ENCODE results near the gene ELMO2.

The ELMO2 gene

GRCh38 chr20:46366826-46367225 lies 39.6 kb downstream of the ELMO2 start:
- DNase-seq: no peak

- no peak for DNase-seq
Measured at GRCh38 chr20:46365487-46366220, 40.8 kb downstream of the ELMO2 start.

GRCh38 chr20:46364670-46365486 lies 41.5 kb downstream of the ELMO2 start:
- no peak for DNase-seq

GRCh38 chr20:46363874-46364669 lies 42.3 kb downstream of the ELMO2 start:
- peak; percentile 61 for DNase-seq

- no peak for DNase-seq
Measured at GRCh38 chr20:46362921-46363867, 43.2 kb downstream of the ELMO2 start.

- DNase-seq: no peak
Measured at GRCh38 chr20:46361811-46362210, 44.6 kb downstream of the ELMO2 start.

- DNase-seq: no peak
Measured at GRCh38 chr20:46361381-46361780, 45.0 kb downstream of the ELMO2 start.

GRCh38 chr20:46359233-46359751 lies 47.1 kb downstream of the ELMO2 start:
- DNase-seq: no peak

- DNase-seq: no peak
Measured at GRCh38 chr20:46358346-46359058, 47.9 kb downstream of the ELMO2 start.

- no peak for DNase-seq
Measured at GRCh38 chr20:46357030-46357514, 49.3 kb downstream of the ELMO2 start.

GRCh38 chr20:46356195-46357029 lies 50.0 kb downstream of the ELMO2 start:
- no peak for DNase-seq

- no peak for DNase-seq
Measured at GRCh38 chr20:46355778-46356177, 50.6 kb downstream of the ELMO2 start.

GRCh38 chr20:46354920-46355654 lies 51.3 kb downstream of the ELMO2 start:
- no peak for DNase-seq

GRCh38 chr20:46354207-46354555 lies 52.2 kb downstream of the ELMO2 start:
- no peak for DNase-seq

GRCh38 chr20:46353500-46354206 lies 52.8 kb downstream of the ELMO2 start:
- DNase-seq: no peak

GRCh38 chr20:46352370-46352938 lies 54.0 kb downstream of the ELMO2 start:
- no peak for DNase-seq

- no peak for DNase-seq
Measured at GRCh38 chr20:46351357-46352058, 54.9 kb downstream of the ELMO2 start.

- DNase-seq: no peak
Measured at GRCh38 chr20:46350986-46351267, 55.5 kb downstream of the ELMO2 start.
